ENCODE data around the gene CHRNA7. TPM values are rescaled to one million over a fixed set of nuclear protein-coding genes. Genes with fewer than 3 reads are reported as not detected.

The CHRNA7 gene
- total RNA-seq, 2 donors from 2014 or later: 3.7 to 9.3 TPM

- H3K27me3 ChIP-seq (replicated peaks; ENCODE audit: insufficient read depth): no peaks in the 10 kb centered on the region
- TF ChIP-seq, protein P1, sequence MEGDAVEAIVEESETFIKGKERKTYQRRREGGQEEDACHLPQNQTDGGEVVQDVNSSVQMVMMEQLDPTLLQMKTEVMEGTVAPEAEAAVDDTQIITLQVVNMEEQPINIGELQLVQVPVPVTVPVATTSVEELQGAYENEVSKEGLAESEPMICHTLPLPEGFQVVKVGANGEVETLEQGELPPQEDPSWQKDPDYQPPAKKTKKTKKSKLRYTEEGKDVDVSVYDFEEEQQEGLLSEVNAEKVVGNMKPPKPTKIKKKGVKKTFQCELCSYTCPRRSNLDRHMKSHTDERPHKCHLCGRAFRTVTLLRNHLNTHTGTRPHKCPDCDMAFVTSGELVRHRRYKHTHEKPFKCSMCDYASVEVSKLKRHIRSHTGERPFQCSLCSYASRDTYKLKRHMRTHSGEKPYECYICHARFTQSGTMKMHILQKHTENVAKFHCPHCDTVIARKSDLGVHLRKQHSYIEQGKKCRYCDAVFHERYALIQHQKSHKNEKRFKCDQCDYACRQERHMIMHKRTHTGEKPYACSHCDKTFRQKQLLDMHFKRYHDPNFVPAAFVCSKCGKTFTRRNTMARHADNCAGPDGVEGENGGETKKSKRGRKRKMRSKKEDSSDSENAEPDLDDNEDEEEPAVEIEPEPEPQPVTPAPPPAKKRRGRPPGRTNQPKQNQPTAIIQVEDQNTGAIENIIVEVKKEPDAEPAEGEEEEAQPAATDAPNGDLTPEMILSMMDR (IDR thresholded peaks at IDR 0.05): no peak
- TF ChIP-seq POLR2A (IDR thresholded peaks at IDR 0.05) (no peak), POLR2AphosphoS5 (IDR thresholded peaks at IDR 0.05) (no peak)
- no peak overlapping the region for H3K4me3 ChIP-seq
- intact Hi-C loops (cut with DNase I): no loop called here
- WGBS: 63% methylated on average over 18 of the region's 18 CpGs
- no peaks in the 10 kb centered on the region for H3K36me3 ChIP-seq
- DNase-seq (ENCODE audit: low spot score): no peak
- no peaks in the 10 kb centered on the region for H3K9me3 ChIP-seq
- H3K4me1 ChIP-seq (replicated peaks): no peaks in the 10 kb centered on the region
- no peak overlapping the region for H3K27ac ChIP-seq
These were observed 74.0 kb downstream of the CHRNA7 start for GRCh38 chr15:32104061-32104995.

DNA sequence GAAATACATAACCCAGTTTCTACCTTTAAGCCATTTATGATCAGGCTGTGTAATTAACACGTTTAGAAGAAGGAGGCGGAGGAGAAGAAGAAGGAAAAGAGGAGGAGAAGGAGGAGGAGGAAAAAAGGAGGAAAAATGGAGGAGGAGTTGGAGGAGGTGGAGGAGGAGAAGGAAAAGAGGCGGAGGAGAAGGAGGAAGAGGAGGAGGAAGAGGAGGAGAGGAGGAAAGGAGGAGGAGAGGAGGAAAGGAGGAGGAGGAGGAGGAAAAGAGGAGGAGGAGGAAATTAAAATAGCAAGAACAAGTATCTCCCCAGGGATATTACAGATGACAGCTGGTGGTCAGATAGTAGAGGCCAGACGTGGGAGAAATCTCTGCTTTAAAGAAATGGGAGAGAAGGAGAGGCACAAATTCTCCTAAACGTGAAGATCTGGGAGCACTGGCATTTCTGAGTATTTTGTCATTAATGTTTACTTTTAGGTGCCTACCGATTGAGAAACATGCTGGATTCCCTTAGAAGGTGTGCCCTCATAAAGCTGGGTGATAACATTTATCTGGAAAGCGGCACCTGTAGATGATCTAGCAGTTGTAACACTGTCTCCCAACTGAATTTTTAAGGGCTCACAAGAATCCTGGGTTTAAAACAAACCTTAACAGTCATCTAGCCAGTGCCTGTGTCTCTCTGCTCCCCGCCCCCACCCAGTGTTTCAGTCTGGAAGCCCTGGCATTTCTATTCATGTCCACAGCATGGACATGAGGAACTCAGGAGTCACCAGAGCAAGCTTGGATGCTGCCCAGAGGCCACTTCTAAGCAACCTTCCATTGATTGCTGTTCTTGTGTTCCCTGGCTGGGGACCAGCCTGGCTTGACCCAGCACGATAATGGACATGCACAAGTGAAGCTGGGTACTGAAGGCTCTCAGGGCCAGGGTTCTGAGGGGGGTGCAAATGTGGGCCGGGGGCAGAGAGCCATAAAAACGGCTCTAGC is 75.2 kb downstream of the CHRNA7 start:
- intact Hi-C loops (cut with DNase I): no loop called here
- no peaks in the 10 kb centered on the region for H3K9me3 ChIP-seq
- DNase-seq (ENCODE audit: low spot score): no peak
- no peak overlapping the region for H3K4me3 ChIP-seq
- no peaks in the 10 kb centered on the region for H3K4me1 ChIP-seq (replicated peaks)
- H3K27me3 ChIP-seq (replicated peaks; ENCODE audit: insufficient read depth): no peaks in the 10 kb centered on the region
- TF ChIP-seq POLR2A (IDR thresholded peaks at IDR 0.05) (no peak), POLR2AphosphoS5 (IDR thresholded peaks at IDR 0.05) (no peak)
- TF ChIP-seq, protein P1 (IDR thresholded peaks at IDR 0.05): no peak
- 50% methylated on average over 11 of the region's 11 CpGs for WGBS
- H3K27ac ChIP-seq: no peak overlapping the region
- no peaks in the 10 kb centered on the region for H3K36me3 ChIP-seq

DNA sequence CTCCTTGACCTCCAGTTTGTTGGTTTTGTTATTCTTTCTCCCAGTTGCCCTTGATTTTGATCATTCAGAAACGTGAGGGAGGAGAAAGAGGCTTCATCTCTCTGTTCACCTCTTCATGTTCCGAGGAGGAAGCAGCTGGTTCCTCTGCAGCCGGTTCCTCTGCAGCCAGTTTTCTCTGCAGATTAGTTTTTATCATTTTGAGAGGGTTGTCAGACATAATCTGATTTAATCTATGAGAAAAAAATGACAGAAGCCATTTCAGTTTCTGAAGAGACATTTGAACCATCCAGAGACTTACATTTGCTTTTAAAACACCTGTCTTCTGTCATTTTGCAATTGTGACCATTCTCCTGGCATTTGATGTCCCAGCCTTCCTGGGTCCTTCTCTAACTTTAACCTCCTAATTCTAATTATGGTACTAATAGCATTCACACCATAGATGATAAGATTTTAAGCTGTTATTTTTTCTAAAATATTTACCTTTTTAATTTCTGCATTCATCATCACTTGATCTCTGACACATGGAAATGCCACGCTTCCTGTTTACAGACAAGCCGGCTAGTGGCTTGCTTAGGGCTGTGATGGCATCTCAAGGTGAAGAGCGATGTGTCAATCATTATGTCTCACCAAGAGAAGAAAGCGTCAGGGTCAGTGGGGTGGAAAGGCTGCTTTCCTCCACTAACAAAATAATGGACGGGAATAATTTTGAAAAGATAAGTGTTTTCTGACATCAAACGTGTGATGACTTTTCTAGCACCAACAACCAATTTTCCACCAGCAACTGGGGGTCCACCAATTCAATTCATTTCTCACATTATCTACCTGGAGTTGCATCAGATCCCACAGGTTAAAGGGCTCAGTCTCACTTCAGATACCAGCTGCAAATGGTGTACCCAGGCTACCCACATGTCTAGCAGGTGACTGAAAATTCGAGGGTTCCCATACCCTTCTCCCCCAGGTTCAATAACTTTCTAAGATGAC is 76.4 kb downstream of the CHRNA7 start:
- H3K9me3 ChIP-seq: no peaks in the 10 kb centered on the region
- H3K27me3 ChIP-seq (replicated peaks; ENCODE audit: insufficient read depth): no peaks in the 10 kb centered on the region
- no peaks in the 10 kb centered on the region for H3K36me3 ChIP-seq
- no peak for DNase-seq (ENCODE audit: low spot score)
- H3K27ac ChIP-seq: no peak overlapping the region
- TF ChIP-seq POLR2A (IDR thresholded peaks at IDR 0.05) (no peak), POLR2AphosphoS5 (IDR thresholded peaks at IDR 0.05) (no peak)
- TF ChIP-seq, protein P1 (IDR thresholded peaks at IDR 0.05): no peak
- intact Hi-C loops (cut with DNase I): no loop called here
- H3K4me1 ChIP-seq (replicated peaks): no peaks in the 10 kb centered on the region
- 84% methylated on average over 10 of the region's 10 CpGs for WGBS
- no peak overlapping the region for H3K4me3 ChIP-seq

DNA sequence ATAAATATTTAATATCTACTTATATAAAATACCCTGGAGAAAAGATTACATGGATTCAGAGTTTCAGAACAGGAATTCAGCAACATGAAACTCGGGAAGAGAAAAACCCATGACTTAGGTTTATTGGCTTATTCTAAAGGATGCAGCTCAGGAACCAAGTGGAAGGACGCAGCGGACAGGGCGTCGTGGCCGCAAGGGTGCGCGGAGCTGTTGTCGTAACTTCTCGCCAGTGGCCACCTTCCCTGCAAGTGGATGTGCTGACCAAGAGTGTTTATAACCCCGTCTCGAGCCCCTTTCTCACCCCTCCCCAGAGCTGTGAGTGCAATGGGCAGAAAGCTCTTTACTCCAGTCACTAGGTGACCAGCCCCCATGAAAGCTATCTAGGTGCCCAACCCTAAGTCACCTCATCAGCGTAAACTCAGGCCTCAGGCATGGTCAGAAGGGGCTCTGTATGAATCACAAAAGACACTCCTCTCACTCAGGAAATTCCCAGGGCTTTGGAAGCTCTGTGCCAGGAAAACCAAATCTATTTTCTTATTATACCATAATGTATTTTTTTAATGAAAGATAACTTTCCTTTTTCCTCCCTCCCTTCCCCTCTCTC is 77.3 kb downstream of the CHRNA7 start:
- Histone ChIP-seq H3K9me3 (no peaks in the 10 kb centered on the region), H3K27me3 (replicated peaks; ENCODE audit: insufficient read depth) (no peaks in the 10 kb centered on the region), H3K27ac (no peak overlapping the region), H3K4me1 (replicated peaks) (no peaks in the 10 kb centered on the region), H3K36me3 (no peaks in the 10 kb centered on the region), H3K4me3 (no peak overlapping the region)
- no peak for DNase-seq (ENCODE audit: low spot score)
- TF ChIP-seq, protein P1 (IDR thresholded peaks at IDR 0.05): no peak
- TF ChIP-seq POLR2A (IDR thresholded peaks at IDR 0.05) (no peak), POLR2AphosphoS5 (IDR thresholded peaks at IDR 0.05) (no peak)
- 89% methylated on average over 13 of the region's 13 CpGs for WGBS
- intact Hi-C loops (cut with DNase I): no loop called here
